T-helper 17 cell (primary cell): ENCODE results near the gene GDF2. TPM values are rescaled to one million over a fixed set of nuclear protein-coding genes. Genes with fewer than 3 reads are reported as not detected.

Source experiments
- ATAC-seq: fragments of 150-1000 bp; cut with Tn5 transposase; 2 replicates; pipeline ENCODE4 v1.10.0; 2021; ENCODE audit warnings: mild to moderate bottlenecking, moderate library complexity
- DNase-seq, 3 donors: peaks; one replicate each; pipeline versions ENCODE4 v3.0.0 to v3.0.0-alpha.2; 2020 to 2021
- H3K9me3 ChIP-seq: one replicate; pipeline ENCODE4 v1.7.0; 2013; ENCODE audit warnings: low read length, mild to moderate bottlenecking; ENCODE audit not compliant: control insufficient read depth, poor library complexity, severe bottlenecking
- H3K27ac Mint-ChIP-seq: one replicate; pipeline ENCODE4 v1.8.0; 2022; ENCODE audit warnings: mild to moderate bottlenecking, moderate library complexity, mixed read lengths
- H3K27me3 Mint-ChIP-seq: one replicate; pipeline ENCODE4 v1.8.0; 2022; ENCODE audit warnings: mixed read lengths
- H3K36me3 Mint-ChIP-seq: one replicate; pipeline ENCODE4 v1.8.0; 2022; ENCODE audit warnings: low read depth, mixed read lengths
- H3K4me1 Mint-ChIP-seq: one replicate; pipeline ENCODE4 v1.8.0; 2022; ENCODE audit warnings: mild to moderate bottlenecking, mixed read lengths
- H3K4me3 Mint-ChIP-seq: one replicate; pipeline ENCODE4 v1.8.0; 2022; ENCODE audit warnings: mild to moderate bottlenecking, moderate library complexity, mixed read lengths
- total RNA-seq, 4 donors: library from RNA in 2 of 4; stranded (reverse) in 2 of 4; gene quantifications; one replicate each; pipeline ENCODE4 v1.2.3 and lab custom pipeline; 2022 to 2026

Gene GDF2
- total RNA-seq, 2 donors from 2014 or later, result not detected

DNA sequence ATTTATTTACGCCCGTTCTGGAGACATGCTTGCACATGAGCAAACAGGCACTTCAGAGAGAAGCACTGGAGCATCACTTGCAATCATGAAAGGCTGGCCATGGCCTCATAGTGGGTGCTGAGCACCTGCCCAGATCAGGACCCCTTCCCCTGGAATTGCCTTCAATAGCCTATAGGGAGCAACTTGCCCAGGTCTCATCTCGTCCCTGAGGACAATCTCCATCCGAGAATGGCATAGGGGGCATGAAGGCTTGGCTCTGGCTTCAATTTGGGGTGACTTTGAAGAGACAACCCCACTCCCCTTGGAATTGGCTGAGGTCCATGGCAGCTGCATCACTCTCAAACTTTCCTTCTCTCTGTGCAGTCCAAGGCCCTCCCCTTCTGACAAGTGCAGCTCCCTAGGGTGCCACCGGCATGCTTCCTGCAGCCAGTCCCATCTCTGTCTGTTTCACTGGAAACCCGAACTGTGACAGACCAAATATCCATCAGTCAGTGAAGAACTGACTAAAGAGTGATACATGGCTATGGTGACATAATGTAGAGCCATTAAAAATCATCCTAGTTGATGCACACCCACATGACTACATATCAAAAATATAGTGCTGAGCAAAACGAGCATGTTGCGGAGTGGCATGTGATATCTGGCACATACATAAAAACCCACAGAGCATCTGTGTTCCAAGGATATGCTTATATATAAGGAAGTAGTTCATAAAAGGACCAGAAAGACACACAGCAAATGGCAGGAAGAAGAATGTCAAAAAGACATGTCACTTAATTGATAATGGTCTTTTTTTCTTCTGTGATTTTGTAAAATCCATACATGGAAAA lies 12.4 kb downstream of the GDF2 start:
- H3K36me3 Mint-ChIP-seq, result no peaks in the 10 kb centered on the region
- no peak overlapping the region for H3K27ac Mint-ChIP-seq
- no peak for DNase-seq
- no peaks in the 10 kb centered on the region for H3K9me3 ChIP-seq
- ATAC-seq, result no peak
- peaks cover 40% of the 10 kb centered on the region for H3K27me3 Mint-ChIP-seq
- H3K4me3 Mint-ChIP-seq, result no peak overlapping the region
- H3K4me1 Mint-ChIP-seq, result no peaks in the 10 kb centered on the region

DNA sequence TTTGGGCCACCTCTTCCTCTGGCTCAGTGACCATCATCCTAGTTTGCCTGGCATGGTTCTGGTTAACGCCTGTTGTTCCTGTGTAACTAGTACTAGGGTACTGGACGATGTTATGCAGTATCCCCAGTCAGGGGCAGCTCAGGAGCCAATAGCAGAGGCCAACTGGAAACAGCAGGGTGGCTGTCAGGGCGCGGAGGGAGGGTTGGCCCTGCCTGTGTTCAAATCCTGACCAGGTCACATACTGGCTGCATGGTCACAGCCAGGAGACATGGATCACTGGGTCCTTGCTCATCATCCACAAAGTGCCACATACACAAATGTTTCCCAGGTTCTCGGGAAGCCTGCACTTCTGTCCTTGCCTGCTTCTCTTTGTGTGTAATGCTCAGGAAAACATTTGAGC lies 13.7 kb downstream of the GDF2 start:
- no peak overlapping the region for H3K27ac Mint-ChIP-seq
- DNase-seq (no peak), ATAC-seq (no peak)
- H3K4me1 Mint-ChIP-seq, result no peaks in the 10 kb centered on the region
- no peaks in the 10 kb centered on the region for H3K9me3 ChIP-seq
- H3K4me3 Mint-ChIP-seq, result no peak overlapping the region
- no peaks in the 10 kb centered on the region for H3K36me3 Mint-ChIP-seq
- peaks cover 53% of the 10 kb centered on the region for H3K27me3 Mint-ChIP-seq

DNA sequence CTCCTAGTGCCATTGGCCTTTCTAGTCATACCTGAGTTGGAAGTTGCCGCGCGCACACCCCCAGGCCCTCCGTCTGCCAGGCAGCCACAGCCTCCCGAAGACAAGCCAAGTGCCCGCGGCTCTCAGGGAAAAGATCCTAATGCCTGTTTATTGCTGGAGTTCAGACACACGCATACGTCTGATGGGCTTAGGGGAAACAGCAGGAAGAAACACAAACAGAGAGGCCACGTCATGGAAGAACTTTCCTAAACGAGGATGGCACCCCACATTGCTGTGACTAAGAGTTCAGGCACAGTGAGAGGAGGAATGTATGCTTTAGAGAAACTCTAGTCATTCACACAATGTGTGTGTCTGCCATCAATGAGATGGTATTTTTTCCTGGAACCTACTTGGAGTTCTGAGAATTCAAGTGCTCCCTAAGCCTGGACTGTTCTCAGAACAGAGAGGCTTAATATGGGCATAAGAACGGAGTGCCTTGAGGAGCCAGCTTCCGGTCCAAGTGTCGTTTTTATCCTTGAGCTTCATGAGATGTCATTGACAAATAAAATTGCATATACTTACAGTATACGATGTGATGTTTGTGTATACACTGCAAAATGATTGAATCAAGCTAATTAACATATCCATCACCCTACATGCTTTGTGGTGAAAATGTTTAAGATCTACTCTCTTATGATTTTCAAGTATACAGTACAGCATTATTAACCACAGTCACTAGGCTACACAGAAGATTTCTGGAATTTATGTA lies 14.3 kb downstream of the GDF2 start:
- no peak overlapping the region for H3K27ac Mint-ChIP-seq
- H3K9me3 ChIP-seq, result no peaks in the 10 kb centered on the region
- peaks cover 59% of the 10 kb centered on the region for H3K27me3 Mint-ChIP-seq
- no peaks in the 10 kb centered on the region for H3K36me3 Mint-ChIP-seq
- no peaks in the 10 kb centered on the region for H3K4me1 Mint-ChIP-seq
- H3K4me3 Mint-ChIP-seq, result no peak overlapping the region
- DNase-seq (no peak), ATAC-seq (no peak)

DNA sequence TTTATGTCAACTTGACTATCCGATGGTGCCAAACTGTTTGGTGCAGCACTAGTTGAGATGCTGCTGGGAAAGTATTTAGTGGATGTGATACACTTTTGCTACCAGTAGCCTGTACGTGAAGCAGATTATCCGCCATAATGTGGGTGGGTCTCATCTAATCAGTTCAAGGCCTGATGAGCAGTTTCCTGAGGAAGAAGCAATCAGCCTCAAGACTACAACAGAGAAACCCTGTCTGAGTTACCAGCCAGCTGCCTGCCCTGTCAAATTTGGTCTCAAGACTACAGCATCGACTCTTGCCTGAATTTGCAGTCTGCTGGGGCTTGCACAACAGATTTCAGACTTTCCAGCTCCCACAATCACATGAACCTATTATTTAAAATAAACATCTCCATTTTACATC lies 15.1 kb downstream of the GDF2 start:
- H3K36me3 Mint-ChIP-seq, result no peaks in the 10 kb centered on the region
- no peaks in the 10 kb centered on the region for H3K4me1 Mint-ChIP-seq
- no peaks in the 10 kb centered on the region for H3K9me3 ChIP-seq
- no peak for ATAC-seq
- no peak for DNase-seq
- H3K4me3 Mint-ChIP-seq, result no peak overlapping the region
- peaks cover 59% of the 10 kb centered on the region for H3K27me3 Mint-ChIP-seq
- no peak overlapping the region for H3K27ac Mint-ChIP-seq

DNA sequence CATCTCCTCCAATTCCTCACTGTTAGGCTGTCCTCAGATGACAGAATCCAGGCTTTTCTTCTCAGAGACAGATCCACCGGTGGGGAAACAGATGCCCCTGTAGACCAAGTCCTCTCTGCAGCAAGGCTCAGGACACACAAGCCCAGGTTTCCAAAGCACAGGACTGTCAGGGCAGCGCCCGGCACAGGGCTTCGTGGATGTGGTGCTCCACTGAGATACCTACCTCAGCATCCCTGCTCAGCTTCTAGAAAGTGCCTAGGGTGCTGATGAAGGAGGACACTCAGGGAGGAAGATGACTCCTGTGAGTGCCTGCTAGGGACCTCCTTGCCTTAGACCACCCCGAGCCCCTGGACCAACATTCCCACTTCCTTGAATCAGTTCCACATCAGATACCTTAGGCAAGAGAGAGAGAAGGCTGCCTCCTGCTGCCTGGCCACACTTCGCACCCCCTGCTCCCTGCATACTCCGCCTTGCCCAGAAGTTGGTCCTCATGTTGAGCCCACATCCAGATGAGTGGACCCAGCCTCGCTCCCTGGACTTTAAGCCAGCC lies 17.0 kb downstream of the GDF2 start:
- no peak overlapping the region for H3K27ac Mint-ChIP-seq
- no peak for DNase-seq
- no peak for ATAC-seq
- H3K4me3 Mint-ChIP-seq, result no peak overlapping the region
- no peaks in the 10 kb centered on the region for H3K4me1 Mint-ChIP-seq
- H3K36me3 Mint-ChIP-seq, result no peaks in the 10 kb centered on the region
- peaks cover 57% of the 10 kb centered on the region for H3K27me3 Mint-ChIP-seq
- no peaks in the 10 kb centered on the region for H3K9me3 ChIP-seq

DNA sequence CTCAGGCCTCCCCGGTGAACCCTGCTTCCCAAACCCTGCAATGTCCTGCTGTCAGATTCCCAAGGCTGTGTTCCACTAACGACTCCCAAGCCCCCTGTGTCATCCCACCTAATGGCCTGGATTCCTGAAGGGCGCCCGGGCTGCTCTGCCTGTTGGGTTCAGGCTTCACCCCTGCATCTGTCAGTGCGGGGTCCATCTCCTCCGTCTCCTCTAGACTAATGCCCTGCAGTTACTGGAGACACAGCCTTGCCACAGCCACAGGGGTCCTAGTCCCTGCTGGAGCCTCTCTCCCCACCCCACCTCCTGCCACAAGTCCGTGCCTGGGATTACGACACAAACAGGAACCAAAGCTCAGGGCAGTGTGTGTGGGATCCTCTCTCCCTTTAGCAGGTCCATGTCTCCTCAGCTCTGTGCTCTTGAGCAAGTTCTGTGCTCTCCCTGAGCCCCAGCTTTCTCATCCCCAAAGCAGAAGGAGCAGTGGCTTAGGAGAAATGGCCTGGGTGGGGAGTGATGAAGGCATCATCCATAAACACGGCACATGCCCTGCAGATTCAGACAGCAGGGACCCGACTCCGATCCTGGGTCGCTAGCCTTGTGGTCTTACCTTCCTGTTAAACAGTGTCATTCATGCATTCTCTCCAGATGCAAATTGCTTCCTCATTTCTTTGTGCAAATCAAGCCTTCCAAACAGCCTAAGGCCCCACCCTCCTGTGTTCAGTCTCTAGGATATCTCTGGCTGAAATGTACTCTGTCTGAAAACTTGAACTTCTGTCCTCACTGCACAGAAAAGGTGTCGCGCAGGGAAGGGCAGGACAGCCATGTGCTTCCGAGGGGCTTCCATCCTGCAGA lies 17.7 kb downstream of the GDF2 start:
- H3K36me3 Mint-ChIP-seq, result no peaks in the 10 kb centered on the region
- H3K27me3 Mint-ChIP-seq, result peaks cover 50% of the 10 kb centered on the region
- DNase-seq, result no peak
- peak; percentile 23 for ATAC-seq
- H3K4me1 Mint-ChIP-seq, result no peaks in the 10 kb centered on the region
- peak overlapping the region; percentile 31 for H3K4me3 Mint-ChIP-seq
- no peak overlapping the region for H3K27ac Mint-ChIP-seq
- H3K9me3 ChIP-seq, result no peaks in the 10 kb centered on the region

DNA sequence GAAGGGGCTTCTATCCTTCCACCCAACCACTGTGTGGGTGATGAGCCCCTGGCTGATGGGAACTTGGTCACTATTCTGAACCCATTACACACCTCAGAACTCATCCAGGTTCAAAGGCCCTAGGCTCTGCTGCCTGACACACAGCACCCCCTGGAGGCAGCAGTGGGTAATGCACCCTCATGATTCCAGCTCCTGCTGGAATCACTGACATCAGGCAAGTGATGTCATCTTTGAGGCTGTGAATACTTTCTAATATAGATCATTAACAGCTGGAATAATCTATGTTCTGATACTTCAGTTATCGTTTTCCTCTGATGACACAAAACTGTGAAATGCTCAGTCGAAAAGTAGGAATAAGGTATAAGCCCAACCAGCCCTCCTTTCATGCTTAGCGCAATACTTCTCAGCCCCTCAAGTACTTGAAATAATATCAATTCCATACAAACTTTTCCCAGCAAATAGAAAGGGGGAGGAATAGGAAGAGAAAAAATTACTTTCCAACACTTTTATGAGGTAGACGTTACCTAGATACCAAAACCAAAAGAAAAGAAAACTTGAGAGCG lies 18.4 kb downstream of the GDF2 start:
- peak; percentile 76 for ATAC-seq
- Mint-ChIP-seq H3K4me3 (no peak overlapping the region), H3K36me3 (no peaks in the 10 kb centered on the region), H3K27ac (no peak overlapping the region), H3K27me3 (peaks cover 51% of the 10 kb centered on the region), H3K4me1 (no peaks in the 10 kb centered on the region)
- no peaks in the 10 kb centered on the region for H3K9me3 ChIP-seq
- peak; percentile 42 to 63 (median 46) for DNase-seq

DNA sequence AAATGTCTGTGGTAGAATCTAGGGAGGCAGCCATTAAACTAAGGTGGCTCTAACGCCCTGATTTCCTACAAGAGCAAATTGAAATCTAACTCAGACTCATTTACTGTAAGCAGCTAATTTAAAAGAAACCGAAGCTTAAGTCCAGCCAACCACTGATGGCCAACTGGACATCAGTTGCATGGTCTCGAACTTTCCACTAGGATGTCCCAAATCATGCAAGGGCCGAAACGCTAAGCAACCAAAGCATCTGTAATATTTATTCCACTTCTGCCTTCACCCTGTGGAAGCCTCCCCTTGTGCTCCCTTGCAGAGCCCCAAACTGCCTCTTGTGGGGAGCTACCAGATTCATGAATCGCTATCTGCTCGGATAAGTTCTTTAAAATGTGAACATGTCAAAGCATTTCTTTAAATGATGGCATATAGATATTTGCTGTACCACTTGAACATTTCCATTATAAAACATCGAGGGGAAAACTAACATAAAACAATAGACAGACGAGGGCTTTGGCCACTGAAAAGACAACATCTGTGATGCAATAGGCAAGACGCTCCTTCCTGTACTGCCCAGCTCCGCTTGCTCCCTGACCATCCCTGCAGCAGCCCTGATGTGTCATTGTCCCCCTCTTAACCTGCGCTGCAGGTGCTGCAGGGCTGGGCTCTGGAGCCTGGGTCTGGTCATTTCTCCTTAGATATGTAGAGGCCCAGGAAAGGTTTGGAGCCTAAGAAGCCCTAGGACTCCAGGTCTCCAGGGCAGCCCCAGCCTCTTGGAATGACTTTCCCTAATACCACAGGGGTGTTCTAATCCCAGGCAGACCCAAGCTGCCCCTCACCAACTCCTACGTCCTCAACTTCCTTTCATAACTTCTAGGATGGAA lies 23.0 kb downstream of the GDF2 start:
- H3K9me3 ChIP-seq, result no peaks in the 10 kb centered on the region
- no peak for ATAC-seq
- Mint-ChIP-seq H3K27me3 (peaks cover 39% of the 10 kb centered on the region), H3K4me1 (peaks cover 2% of the 10 kb centered on the region), H3K27ac (no peak overlapping the region), H3K36me3 (no peaks in the 10 kb centered on the region), H3K4me3 (no peak overlapping the region)
- DNase-seq, result no peak

DNA sequence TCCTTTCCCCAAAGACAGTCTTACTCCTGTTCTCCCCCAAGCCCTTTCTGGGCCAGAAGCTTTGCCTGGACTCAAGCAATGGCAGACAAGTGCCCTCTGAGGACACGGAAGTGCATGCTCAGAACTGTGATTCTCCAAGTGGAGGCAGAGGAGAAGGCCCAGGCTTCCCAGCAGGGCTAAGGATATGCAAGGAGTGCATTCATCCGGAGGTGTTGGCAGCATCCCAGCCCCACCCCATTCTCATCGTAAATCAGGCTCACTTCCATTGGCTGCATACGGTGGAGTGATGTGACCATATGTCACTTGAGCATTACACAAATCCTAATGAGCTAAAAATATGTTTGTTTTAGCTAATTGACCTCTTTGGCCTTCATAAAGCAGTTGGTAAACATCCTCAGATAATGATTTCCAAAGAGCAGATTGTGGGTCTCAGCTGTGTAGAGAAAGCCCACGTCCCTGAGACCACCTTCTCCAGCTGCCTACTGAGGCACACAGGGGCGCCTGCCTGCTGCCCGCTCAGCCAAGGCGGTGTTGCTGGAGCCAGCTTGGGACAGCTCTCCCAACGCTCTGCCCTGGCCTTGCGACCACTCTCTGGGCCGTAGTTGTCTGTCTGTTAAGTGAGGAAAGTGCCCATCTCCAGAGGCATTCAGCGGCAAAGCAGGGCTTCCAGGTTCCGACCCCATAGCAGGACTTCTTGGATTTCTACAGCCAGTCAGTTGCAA lies 24.5 kb downstream of the GDF2 start:
- DNase-seq, result no peak
- no peaks in the 10 kb centered on the region for H3K9me3 ChIP-seq
- Mint-ChIP-seq H3K36me3 (no peaks in the 10 kb centered on the region), H3K27me3 (peaks cover 26% of the 10 kb centered on the region), H3K27ac (peak overlapping the region; percentile 24), H3K4me3 (no peak overlapping the region), H3K4me1 (peaks cover 2% of the 10 kb centered on the region)
- ATAC-seq, result no peak

DNA sequence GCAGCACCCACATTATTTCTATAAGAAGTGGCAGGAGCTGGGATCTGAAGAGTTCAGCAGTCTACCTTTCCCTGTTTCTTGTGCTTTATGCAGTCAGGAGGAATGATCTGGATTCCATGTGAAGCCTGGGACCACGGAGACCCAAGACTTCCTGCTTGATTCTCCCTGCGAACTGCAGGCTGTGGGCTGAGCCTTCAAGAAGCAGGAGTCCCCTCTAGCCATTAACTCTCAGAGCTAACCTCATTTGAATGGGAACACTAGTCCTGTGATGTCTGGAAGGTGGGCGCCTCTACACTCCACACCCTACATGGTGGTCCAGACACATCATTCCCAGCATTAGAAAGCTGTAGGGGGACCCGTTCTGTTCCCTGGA lies 25.0 kb downstream of the GDF2 start:
- Mint-ChIP-seq H3K27me3 (peaks cover 26% of the 10 kb centered on the region), H3K4me3 (no peak overlapping the region), H3K27ac (no peak overlapping the region), H3K4me1 (peaks cover 2% of the 10 kb centered on the region), H3K36me3 (no peaks in the 10 kb centered on the region)
- DNase-seq (no peak), ATAC-seq (no peak)
- H3K9me3 ChIP-seq, result no peaks in the 10 kb centered on the region

DNA sequence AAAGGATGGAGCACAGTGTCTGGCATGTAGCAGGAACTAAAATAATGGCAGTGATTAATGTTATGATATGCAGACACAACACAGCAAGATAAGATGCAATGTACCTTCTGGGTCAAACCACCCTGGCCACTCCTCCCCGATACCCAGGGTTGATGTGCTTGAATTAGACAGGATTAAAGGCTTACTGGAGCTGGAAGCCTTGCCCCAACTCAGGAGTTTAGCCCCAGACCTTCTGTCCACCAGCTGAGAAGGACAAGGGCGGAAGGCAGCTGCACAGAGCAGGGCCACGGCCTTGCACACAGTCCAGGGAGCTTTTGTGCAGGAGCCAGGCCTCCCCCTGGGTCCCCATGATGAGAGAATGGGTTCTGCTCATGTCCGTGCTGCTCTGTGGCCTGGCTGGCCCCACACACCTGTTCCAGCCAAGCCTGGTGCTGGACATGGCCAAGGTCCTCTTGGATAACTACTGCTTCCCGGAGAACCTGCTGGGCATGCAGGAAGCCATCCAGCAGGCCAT lies 25.9 kb downstream of the GDF2 start, which contains the start of gene RBP3:
TSS of gene RBP3 (plus strand) at position 226 of the 514 bp plus-strand sequence. CDS start at position 348, 122 bp downstream.
- H3K9me3 ChIP-seq, result no peaks in the 10 kb centered on the region
- Mint-ChIP-seq H3K4me1 (peaks cover 2% of the 10 kb centered on the region), H3K4me3 (no peak within 1 kb of the TSS), H3K27ac (no peak within 1 kb of the TSS), H3K27me3 (peaks cover 25% of the 10 kb centered on the region), H3K36me3 (no peaks in the 10 kb centered on the region)
- DNase-seq (no peak), ATAC-seq (no peak)
